Esophagus (tissue), 2 donors: ENCODE results near the gene TMEM69. TPM values are rescaled to one million over a fixed set of nuclear protein-coding genes. Genes with fewer than 3 reads are reported as not detected.
"Not testable (repeated sequence)": the region's sequence is repeated elsewhere in the genome, so short reads cannot be mapped to it uniquely, and the experiment has no call there.

ENCODE experiments used
- H3K27ac ChIP-seq, 2 donors: one replicate each; pipeline ENCODE4 v1.5.1; 2013; ENCODE audit warnings: low read depth in 2 of 2, mild to moderate bottlenecking in 2 of 2, inconsistent platforms in 1 of 2, low read length in 1 of 2, moderate library complexity in 1 of 2
- H3K27me3 ChIP-seq, 2 donors: one replicate each; pipeline ENCODE4 v1.6.1; 2013; ENCODE audit warnings: low read length in 2 of 2, control low read depth in 1 of 2, mild to moderate bottlenecking in 1 of 2; ENCODE audit not compliant: insufficient read depth in 2 of 2, control insufficient read depth in 1 of 2
- H3K36me3 ChIP-seq, 2 donors: one replicate each; pipeline ENCODE4 v1.6.1; 2013; ENCODE audit warnings: low read length in 1 of 2; ENCODE audit not compliant: control insufficient read depth in 2 of 2, insufficient read depth in 2 of 2
- H3K4me1 ChIP-seq, 2 donors: one replicate each; pipeline ENCODE4 v1.6.1; 2013; ENCODE audit warnings: low read length in 1 of 2; ENCODE audit not compliant: control insufficient read depth in 2 of 2, insufficient read depth in 2 of 2
- H3K4me3 ChIP-seq, 2 donors: one replicate each; pipeline ENCODE4 v1.5.1; 2013; ENCODE audit warnings: low read length in 2 of 2, mild to moderate bottlenecking in 2 of 2, low read depth in 1 of 2, moderate library complexity in 1 of 2
- H3K9me3 ChIP-seq, 2 donors: one replicate each; pipeline ENCODE4 v1.6.1; 2013; ENCODE audit warnings: mild to moderate bottlenecking in 2 of 2, low read depth in 1 of 2, low read length in 1 of 2, moderate library complexity in 1 of 2; ENCODE audit not compliant: control insufficient read depth in 2 of 2, insufficient read depth in 1 of 2
- WGBS, 2 donors: extraction: QIAGEN DNeasy Blood & Tissue Kit; methylation state at CpG; one replicate each; pipeline ENCODE4 v1.1.7; 2013; 5-methylcytosine and 5-hydroxymethylcytosine counted together
- polyA plus RNA-seq, 2 donors: library from polyadenylated mRNA; stranded (reverse); fragments of 200-250 nt; gene quantifications; one replicate each; pipeline ENCODE4 v1.2.3, GENCODE V29; 2013
- donor health status: healthy with polysubstance abuse.
- donor health status: Bipolar disorder and iron deficiency.

TMEM69 gene
- polyA plus RNA-seq, 2 donors: 11.3 to 25.1 TPM

GRCh38 chr1:45687014-45687753 is 797 bp upstream of the TMEM69 start:
- H3K36me3 ChIP-seq: peaks cover 0 to 5% of the 10 kb centered on the region in 2 donors
- H3K9me3 ChIP-seq: no peaks in the 10 kb centered on the region
- H3K27me3 ChIP-seq: no peaks in the 10 kb centered on the region
- peak overlapping the region; percentile 83 to 91 for H3K4me3 ChIP-seq
- WGBS, 2 donors: 1% methylated on average over 44 of the region's 44 CpGs
- H3K4me1 ChIP-seq: no peaks in the 10 kb centered on the region
- peak overlapping the region; percentile 99 for H3K27ac ChIP-seq

GRCh38 chr1:45693811-45694210 is 5.8 kb downstream of the TMEM69 start:
- not testable (repeated sequence) for H3K27ac ChIP-seq, H3K4me3 ChIP-seq, H3K4me1 ChIP-seq, H3K9me3 ChIP-seq, H3K36me3 ChIP-seq, H3K27me3 ChIP-seq
- WGBS, 2 donors: 79 to 87% methylated on average over 8 of the region's 8 CpGs

- 87 to 88% methylated on average over 7 of the region's 7 CpGs for WGBS, 2 donors
- Histone ChIP-seq H3K4me1 (no peaks in the 10 kb centered on the region), H3K27me3 (no peaks in the 10 kb centered on the region), H3K4me3 (no peak overlapping the region), H3K27ac (no peak overlapping the region), H3K9me3 (no peaks in the 10 kb centered on the region), H3K36me3 (peaks cover 4 to 9% of the 10 kb centered on the region in 2 donors)
Measured at GRCh38 chr1:45694823-45695222, 6.8 kb downstream of the TMEM69 start.

- whole genome bisulfite sequencing, 2 donors: 88% methylated on average over 1 of the region's 1 CpG
- no peak overlapping the region for H3K27ac ChIP-seq
- no peaks in the 10 kb centered on the region for H3K27me3 ChIP-seq
- H3K9me3 ChIP-seq: peaks cover 0 to 2% of the 10 kb centered on the region in 2 donors
- no peaks in the 10 kb centered on the region for H3K36me3 ChIP-seq
- H3K4me3 ChIP-seq: no peak overlapping the region
- H3K4me1 ChIP-seq: no peaks in the 10 kb centered on the region
Measured at GRCh38 chr1:45704637-45705036, 16.7 kb downstream of the TMEM69 start.

- H3K9me3 ChIP-seq: no peaks in the 10 kb centered on the region
- WGBS, 2 donors: 79 to 84% methylated on average over 3 of the region's 3 CpGs
- H3K27ac ChIP-seq: no peak overlapping the region
- H3K27me3 ChIP-seq: no peaks in the 10 kb centered on the region
- H3K4me3 ChIP-seq: no peak overlapping the region
- H3K36me3 ChIP-seq: no peaks in the 10 kb centered on the region
- H3K4me1 ChIP-seq: no peaks in the 10 kb centered on the region
Measured at GRCh38 chr1:45713711-45714110, 25.7 kb downstream of the TMEM69 start.

GRCh38 chr1:45716700-45717099 is 28.7 kb downstream of the TMEM69 start:
- no peaks in the 10 kb centered on the region for H3K36me3 ChIP-seq
- no peaks in the 10 kb centered on the region for H3K27me3 ChIP-seq
- H3K27ac ChIP-seq: no peak overlapping the region
- no peaks in the 10 kb centered on the region for H3K4me1 ChIP-seq
- H3K9me3 ChIP-seq: no peaks in the 10 kb centered on the region
- 91 to 95% methylated on average over 3 of the region's 3 CpGs for WGBS, 2 donors
- no peak overlapping the region for H3K4me3 ChIP-seq

GRCh38 chr1:45717386-45717785 is 29.4 kb downstream of the TMEM69 start:
- 83 to 84% methylated on average over 8 of the region's 8 CpGs for WGBS, 2 donors
- not testable (repeated sequence) for H3K27me3 ChIP-seq, H3K9me3 ChIP-seq, H3K36me3 ChIP-seq, H3K27ac ChIP-seq, H3K4me1 ChIP-seq, H3K4me3 ChIP-seq

GRCh38 chr1:45718289-45718688 is 30.3 kb downstream of the TMEM69 start:
- Histone ChIP-seq H3K4me3 (no peak overlapping the region), H3K9me3 (no peaks in the 10 kb centered on the region), H3K36me3 (no peaks in the 10 kb centered on the region), H3K4me1 (no peaks in the 10 kb centered on the region), H3K27ac (no peak overlapping the region), H3K27me3 (no peaks in the 10 kb centered on the region)
- 100% methylated on average over 1 of the region's 1 CpG for WGBS, 2 donors

- no peak overlapping the region for H3K27ac ChIP-seq
- no peaks in the 10 kb centered on the region for H3K9me3 ChIP-seq
- no peaks in the 10 kb centered on the region for H3K36me3 ChIP-seq
- no peak overlapping the region for H3K4me3 ChIP-seq
- whole genome bisulfite sequencing, 2 donors: 81 to 95% methylated on average over 1 of the region's 1 CpG
- H3K27me3 ChIP-seq: no peaks in the 10 kb centered on the region
- no peaks in the 10 kb centered on the region for H3K4me1 ChIP-seq
Measured at GRCh38 chr1:45721207-45721606, 33.2 kb downstream of the TMEM69 start.

- Histone ChIP-seq H3K9me3 (no peaks in the 10 kb centered on the region), H3K27me3 (no peaks in the 10 kb centered on the region), H3K4me1 (no peaks in the 10 kb centered on the region), H3K27ac (no peak overlapping the region), H3K36me3 (no peaks in the 10 kb centered on the region), H3K4me3 (no peak overlapping the region)
- WGBS, 2 donors: 94 to 97% methylated on average over 3 of the region's 3 CpGs
Measured at GRCh38 chr1:45722809-45723208, 34.8 kb downstream of the TMEM69 start.
